Stimulated activated CD4-positive, alpha-beta T cell treated with anti-CD3 and anti-CD28 coated beads, Interleukin-15, amount 100 ng/mL, for 24 hours (primary cell): ENCODE measurements around the gene ACP7.
"Not testable (repeated sequence)": the region's sequence is repeated elsewhere in the genome, so short reads cannot be mapped to it uniquely, and the experiment has no call there.

Experiments used
- DNase-seq: peaks from one replicate; pipeline ENCODE4 v3.0.0-alpha.2; 2020

Gene ACP7

DNA sequence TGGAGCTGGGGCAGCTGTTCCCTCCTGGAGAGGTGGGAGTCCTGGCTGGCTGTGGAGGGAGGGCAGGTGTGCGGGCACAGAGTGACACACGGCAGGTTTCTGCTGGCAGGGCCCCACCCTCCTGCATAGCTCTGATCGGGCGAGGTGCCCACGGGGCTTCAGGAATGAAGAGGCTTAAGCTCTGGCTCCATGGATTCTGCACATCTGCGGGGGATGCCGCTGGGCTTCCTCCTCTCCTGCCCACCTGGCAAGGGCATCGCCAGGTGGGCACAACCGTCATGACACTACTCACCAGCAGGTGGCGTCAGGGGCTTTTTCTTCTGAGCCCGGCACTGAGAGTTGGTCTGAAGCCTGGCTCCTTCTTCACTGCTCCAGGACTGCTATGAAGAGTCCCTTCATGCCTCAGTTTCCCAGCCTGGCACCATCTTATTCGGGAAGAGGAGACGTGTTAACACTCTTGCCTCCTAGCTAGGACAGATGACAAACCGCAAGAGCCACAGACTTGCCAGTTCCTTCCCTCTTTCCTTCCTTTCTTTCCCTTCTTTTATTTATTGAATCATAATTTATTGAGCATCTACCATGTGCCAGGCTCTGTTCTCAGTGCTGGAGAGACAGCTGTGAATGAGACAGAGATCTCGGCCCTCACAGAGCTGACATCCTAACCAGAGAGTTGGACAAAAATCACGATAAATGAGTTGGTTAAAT, 26.2 kb downstream of the ACP7 start:
- DNase-seq, result peak; percentile 83

DNA sequence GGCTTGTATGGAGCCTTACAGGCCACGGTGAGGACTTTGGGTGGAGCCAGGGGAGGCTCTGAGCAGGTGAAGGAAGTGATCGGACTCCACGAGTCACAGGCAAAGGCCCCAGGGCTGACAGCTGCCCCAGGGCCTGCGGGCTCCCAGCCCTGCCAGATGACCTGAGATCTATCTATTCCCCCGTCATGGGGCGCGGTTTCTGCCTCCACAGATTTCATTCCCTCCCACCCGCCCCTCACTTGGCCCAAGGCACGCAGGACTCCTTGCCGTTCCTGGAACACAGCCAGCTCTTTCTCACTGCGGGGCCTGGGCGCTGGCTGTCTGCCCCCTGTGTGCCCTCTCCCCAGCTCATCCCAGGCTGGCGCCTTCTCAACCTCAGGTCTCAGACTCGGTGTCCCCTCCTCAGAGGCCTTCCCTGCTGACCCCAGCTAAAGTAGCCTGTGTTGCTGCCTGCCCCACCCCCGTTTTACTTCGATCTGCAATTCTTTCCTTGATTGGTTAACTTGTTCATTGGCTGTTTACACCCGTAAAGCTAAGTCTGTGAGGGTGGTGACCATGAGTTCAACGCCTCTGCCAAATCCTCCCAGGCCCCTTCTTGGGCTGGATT, 27.5 kb downstream of the ACP7 start:
- no peak for DNase-seq

DNA sequence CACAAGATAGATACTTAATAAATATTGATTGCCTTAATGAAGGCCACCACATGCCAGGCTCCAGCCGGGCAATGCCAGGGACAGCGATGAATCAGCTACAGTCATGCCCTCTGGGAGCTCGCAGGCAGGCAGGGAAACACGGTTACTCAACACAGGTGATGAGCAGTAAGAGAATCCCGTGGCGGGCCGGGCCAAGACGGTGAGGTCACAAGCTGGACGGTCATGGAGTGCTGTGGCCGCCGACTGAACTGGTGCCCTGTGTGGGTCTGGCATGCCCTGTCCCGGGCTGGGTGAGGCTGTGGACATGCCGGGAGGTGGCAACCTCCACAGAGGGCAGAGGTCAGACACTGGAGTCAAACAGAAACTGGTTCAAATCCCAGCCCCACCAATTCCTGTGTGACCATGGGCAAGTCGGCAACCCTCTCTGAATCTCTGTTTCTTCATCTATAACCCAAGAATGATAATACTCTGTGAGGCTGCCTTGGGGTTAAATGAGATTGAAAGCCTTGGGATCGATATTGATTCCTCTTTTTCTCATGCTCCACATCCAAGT, 28.2 kb downstream of the ACP7 start:
- DNase-seq, result no peak

DNA sequence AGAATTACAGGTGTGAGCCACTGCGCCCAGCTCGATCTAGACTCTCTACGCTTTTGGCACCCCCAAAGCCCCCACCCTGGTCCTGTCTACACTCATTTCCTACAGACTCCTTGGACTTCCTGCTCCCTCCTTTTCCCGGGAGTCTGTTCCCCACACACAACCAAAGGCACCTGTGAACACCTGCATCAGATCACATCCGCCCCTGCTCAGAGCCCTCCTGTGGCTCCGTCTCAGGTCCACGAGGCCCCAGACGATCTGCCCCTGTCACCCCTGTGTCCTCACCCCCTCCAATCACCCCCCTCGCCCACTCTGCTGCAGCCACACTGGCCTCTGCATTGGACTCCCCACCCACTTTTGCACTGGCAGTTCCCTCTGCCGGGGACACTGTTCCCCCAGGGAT, 29.0 kb downstream of the ACP7 start:
- no peak for DNase-seq

DNA sequence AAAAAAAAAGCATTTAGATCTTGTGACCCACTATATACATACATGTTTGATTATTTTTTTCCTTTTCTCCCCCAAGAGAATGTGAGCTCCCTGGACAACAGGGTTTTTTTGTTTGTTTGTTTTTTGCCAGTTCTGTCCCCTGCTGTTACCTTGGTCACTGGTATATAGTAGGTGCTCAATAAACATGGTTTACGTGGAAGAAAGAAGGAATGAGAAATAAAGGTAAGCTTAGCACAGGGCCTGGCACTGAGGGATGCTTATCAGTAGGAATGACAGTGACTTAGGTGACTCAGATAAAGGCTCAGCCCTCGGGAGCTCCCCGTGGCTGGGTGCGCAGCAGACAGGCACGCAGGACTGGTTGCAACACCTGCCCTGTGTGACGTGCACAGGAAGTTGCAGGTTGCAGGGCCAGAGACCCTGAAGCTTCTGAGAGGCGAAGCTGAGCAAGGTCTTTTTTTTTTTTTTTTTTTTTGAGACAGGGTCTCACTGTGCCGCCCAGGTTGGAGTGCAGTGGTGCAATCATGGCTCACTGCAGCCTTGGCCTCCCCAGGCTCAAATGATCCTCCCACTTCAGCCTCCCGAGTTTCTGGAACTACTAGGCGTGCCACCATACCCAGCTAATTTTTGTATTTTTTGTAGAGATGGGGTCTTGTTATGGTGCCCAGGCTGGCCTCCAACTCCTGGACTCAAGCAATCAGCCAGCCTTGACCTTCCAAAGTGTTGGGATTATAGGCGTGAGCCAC, 31.1 kb downstream of the ACP7 start:
- no peak for DNase-seq

DNA sequence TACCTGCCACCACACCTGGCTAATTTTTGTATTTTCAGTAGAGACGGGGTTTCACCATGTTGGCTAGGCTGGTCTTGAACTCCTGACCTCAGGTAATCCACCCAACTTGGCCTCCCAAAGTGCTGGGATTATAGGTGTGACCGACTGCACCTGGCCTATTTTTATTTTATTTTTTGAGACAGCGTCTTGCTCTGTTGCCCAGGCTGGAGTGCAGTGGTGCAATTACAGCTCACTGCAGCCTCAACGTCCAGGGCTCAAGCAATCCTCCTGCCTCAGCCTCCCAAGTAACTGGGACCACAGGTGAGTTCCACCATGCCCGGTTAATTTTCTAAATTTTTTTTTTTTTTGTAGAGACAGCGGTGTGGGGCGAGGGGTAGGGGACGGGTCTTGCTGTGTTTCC, 32.9 kb downstream of the ACP7 start:
- not testable (repeated sequence) for DNase-seq

DNA sequence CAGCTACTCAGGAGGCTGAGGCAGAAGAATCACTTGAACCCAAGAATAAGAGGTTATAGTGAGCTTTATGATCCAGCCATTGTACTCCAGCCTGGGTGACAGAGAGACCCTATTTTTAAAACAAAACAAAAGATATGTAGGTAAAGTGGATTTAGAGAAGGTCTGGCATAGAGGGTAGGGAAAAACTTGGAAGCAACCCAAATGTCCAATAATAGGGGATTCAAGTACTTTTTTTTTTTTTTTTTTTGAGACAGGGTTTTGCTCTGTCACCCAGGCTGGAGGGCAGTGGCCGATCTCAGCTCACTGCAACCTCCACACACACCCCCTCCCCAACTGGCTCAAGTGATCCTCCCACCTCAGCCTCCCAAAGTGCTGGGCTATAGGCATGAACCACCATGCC, 35.7 kb downstream of the ACP7 start:
- no peak for DNase-seq

DNA sequence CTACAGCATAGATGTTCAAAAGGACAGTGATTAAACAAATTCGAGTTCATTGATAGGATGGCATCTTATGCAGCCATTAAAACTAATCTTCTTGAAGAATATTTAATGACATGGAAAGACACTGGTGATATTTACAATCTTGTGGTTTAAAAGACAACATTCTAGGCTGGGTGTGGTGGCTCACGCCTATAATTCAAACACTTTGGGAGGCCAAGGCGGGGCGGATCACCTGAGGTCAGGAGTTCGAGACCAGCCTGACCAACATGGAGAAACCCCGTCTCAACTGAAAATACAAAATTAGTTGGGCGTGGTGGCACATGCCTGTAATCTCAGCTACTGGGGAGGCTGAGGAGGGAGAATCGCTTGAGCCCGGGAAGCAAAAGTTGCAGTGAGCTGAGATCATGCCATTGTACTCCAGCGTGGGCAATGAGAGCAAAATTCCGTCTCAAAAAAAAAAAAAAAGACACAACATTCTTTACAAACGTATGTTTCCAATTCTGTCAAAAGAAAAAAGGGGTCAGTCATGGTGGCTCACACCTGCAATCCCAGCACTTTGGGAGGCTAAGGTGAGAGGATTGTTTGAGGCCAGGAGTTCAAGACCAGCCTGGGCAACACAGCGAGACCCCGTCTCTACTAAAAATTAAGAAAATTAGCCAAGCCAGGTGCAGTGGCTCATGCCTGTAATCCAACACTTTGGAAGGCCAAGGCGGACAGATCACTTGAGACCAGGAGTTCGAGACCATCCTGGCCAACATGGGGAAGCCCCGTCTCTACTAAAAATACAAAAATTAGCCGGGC, 39.0 kb downstream of the ACP7 start:
- DNase-seq, result no peak

DNA sequence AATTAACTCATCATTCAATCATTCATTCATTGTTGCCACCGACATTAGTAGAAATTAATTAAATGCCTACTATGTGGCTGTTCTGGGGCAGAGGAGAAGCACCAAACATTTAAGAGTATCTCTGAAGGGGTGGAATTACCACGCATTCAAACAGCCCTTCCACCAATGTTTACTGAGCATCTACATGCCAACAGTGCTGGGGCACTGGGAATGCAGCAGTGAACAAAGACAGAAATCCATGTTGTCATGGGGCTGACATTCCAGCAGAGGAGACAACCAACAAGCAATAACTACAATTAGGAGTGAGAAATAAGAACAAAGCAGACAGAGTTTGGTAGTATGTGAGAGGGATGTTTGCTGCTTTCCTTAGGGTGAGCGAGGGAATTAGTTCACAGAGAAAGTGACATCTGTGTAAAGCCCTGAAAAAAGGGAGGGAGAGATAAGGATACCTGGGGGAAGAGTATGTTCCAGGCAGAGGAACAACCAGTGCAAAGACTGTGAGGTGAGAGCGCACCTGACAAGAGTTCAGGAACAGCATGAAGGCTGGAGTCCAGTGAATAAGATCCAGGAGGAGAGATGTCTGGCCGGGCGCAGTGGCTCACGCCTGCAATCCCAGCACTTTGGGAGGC, 40.1 kb downstream of the ACP7 start:
- no peak for DNase-seq

DNA sequence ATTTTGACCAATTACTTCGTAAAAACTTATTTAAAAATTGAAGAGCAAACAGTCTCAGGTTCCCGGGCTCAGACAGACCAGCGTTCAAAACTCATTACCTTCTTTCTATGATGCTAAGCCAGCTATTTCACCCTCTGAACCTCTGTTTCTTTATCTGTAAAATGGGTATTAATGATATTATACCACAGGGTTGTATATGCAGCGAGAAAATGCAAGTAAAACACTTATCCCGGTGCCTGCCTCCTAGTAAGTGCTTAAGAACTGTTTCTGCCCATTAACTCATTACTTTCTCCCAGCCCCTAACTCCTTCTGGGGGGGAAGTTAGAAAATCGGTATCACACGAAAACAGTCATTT, 41.0 kb downstream of the ACP7 start:
- no peak for DNase-seq

DNA sequence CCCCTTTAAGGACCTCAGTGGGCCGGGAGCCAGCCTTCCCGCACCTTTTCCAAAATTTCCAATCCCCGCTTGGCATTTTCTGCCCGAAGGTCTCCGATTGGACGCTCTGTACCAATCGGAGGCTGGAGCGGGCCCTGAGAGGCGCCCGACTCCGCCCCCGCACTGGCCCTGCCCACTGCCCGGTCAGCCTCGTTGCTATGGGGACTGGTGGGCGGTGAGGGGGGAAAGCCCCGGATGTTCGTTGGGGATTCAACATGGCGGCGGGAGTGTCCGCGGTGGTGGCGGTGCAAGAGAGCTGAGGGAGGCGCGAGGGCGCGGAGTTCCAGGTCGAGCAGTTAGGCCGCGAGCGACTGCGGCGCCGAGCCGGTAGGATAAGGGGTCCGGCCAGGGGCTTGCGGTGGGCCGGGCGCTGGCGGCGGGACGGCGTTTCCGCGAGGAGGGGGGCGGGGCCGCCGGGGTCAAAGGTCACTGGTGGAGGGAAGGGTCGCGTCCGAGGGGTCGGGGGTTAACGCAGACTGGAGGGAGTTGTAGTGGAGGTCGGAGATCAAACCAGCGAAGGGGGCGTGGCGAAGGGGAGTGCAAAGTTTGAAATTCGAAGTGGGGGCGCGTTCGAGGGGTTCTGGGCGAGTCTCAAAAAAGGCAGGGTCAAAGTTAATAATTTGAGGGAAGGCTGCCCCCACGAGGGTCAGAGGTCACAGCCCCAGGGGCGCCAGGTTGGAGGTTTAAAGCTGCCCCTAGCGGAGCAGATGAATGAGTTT, 41.6 kb downstream of the ACP7 start, which contains the start of gene PAK4:
TSS of gene PAK4 (plus strand) at position 233 of the 758 bp plus-strand sequence. CDS start 43,768 bp downstream, outside the sequence.
- DNase-seq, result peak; percentile 99

DNA sequence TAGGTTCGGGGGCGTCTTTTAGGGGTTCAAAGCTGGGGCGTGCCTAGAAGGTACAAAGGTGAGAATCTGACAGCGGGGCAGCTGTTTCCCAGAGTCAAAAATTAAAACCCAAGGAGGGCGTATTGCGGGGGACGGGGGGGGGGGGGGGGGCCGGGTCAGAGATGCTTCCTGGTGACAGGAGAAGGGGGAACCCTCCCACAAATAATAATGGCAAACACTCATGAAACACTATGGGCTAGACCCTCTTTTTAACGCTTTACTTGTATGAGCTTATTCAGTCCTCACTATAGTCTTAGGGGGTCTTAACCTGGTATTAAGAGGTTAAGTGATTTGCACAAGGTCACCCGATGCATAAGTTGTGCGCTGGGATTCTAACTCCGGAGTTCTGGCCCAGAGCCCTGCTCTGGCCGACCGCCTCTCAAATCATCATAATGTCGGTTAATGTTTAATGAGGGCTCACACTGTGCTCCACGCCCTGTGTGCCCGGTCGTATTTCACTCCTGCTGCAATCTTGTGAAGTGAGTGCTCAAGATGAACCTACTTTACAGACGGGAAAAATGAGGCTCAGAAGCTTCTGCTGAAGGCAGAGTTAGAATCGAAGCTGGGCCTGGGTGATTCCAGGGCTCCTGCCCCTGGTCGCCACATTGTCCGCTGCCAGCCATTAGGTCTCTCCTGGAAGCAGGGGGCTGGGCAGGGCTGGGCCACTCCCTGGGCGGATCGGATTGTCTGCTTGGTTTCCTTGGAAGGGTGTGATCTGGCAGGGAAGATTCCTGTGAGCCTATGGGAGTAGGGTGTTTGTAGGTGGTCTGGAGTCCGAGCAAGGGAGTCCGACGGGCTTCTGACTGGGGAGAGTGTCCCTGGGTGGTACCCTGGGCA, 42.4 kb downstream of the ACP7 start:
- no peak for DNase-seq

DNA sequence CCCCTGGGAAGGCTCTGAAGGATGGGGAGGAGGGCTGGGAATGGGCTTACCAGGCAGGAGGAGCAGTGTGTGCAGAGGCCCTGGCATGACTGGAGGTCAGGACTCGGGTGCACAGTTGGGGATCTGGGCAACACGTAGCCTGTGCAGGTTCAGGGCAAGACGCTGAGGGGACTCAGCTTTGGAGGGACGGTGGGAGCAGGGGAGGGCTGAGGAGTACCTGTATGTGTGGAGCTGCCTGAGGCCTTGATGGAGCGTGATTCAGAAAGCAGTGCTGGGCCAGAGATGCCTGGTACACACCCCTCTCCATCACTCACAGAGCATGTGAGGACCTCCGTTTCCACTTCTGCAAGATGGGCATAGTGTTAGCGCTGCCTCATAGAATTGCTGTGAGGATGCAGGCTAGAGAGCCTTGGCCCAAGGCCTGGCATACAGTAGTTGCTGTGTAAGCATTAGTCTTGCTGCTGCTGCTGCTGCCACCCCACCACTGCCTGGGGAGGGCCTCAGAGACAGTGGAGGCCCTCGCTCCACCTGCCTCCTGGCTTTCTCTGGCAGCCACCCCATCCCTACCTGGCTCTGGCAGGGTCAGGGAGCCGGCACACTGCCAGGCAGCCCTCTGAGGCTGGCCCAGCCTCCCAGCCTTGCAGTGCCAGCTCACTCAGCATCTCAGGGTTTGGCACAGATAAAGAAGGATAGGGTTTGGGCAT, 43.8 kb downstream of the ACP7 start:
- no peak for DNase-seq

DNA sequence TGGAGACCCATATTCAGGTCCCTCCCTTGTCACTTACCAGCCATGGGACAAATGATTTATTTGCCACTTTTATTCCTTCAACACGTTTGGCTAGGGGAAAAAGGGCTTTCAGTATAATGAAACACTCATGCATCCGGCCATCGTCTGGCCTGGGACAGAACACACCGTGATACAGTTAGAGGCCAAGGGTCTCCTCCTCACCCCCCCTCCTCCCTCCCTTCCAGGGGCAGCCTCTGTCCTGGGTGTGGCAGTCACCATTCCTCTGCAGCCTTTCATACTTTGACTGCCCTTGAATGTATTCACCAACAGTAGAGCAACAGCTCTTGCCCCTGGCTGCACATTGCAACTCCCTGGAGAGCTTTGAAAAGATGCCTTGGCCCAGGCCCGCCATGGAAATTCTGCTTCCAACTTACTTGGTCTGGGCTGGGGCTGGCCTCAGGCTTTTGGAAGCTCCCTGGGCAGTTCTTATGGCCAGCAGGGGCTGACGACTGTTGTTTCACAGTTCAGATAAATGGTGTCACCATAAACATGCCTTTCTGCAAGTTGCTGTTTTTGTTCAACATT, 44.4 kb downstream of the ACP7 start:
- DNase-seq, result no peak

DNA sequence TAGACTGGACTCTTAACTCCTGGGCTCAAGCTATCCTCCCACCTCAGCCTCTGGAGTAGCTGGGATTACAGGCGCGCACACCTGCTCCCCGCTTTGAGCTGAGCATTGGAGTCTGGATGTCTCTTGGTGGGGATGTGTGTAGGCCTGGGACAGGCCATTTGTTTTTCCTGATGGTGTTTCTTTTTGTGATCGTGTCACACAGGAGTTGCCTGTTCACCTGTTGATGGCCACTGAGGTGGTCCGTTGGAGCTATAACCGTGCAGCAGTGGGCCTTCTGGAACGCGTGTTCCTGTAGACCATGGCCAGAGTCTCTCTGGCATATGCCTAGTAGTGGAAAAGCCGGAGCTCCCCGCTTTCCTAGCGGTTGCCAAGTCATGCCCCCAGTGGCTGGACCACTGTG, 44.9 kb downstream of the ACP7 start:
- no peak for DNase-seq

DNA sequence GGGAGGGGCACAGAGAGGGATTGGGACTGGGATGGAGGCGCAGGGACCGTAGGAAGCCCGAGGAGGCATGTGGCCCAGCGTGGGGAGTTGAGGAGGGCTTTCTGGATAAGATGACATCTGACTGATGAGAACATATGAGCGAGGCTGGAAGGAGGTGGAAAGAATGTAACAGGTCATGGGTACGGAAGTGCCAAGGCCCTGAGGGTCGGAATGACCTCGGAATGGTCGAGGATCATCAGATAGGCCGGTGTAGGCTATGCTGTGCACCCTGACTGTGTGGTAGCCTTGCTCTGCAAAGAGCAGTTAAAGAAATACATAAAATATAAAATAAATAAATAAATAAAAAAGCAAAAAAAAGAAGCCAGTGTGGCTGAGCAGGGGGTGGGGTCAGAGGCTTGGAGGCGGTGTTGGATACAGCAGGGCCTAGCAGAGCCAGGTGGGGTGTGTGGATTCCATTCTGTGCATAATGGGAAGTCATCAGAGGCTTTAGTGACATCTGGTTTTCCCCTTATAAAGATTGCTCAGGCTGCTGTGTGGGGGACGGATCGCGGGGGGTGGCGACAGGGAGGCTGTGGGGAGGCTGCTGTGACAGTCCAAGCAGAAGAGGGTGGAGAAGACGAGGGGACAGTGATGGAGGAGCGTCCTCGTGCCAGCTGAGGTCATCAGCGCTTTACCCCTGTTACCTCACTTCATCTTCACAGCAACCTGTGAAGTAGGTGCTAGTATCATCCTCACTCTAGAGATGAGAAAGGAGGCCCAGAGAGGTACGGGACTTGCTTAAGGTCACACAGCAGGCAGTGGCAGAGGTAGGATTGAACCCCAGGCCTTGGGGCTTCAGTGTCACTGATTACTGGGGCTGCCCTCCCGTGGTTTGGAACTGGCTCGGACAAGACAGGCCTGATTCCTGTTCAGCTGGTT, 46.4 kb downstream of the ACP7 start:
- DNase-seq, result no peak

DNA sequence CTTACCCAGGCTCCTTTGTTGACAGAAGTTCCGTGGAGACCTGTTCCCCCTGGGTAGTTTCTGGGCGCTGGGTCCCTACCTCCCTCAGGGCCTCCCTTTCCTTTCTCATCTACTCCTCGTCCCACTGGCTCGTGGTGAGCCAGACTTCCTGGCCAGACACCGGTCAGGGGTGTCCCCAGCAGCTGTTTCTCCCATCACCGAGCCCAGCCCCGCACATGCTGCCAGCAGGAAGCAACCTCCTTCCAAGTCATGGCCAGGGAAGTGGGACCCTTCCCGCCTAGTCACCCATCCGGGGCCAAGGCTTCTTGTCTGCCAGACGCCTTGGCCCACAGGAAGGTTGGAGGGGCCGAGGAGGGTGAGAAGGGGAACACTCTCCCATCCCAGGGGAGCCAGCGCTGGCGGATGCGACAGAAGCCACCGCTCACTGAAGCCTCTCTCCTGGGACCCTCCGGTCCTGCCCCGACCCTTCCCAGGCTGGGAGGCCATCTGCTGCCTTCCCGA, 47.1 kb downstream of the ACP7 start:
- no peak for DNase-seq

DNA sequence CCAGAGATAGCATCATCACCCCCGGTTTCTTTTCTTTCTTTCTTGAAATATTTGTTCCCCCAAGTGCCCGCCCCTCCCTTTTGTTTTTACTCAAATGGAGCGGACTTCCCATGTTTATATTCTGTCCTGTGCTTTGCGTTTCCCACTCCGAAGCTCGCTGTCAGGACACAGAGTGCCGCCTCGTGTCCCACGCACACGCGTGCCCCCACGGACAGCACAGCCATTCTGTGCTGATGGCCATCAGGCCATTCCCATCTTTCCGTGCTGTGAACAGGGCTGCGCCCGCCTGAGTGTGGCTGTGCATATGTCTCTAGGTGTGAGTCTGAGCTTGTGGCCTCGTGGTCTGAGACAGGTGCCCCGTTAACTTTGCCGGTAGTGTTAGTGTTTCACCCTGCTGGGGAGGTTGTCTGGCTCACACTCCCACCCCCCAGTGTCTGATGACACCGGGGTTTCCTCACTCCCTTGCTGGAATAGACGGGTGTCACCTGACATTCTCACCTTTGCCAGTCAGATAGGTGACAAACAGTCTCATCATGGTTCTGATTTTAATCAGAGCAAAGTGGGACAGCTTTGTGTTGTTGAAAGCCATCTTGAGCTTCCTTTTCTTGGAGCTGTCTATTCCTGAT, 48.3 kb downstream of the ACP7 start:
- DNase-seq, result no peak
